Measurements from ENCODE around the gene RAPGEF3.

GRCh38 chr12:47733142-47733541 lies 25.5 kb downstream of the RAPGEF3 start:
- TF ChIP-seq ZNF274 (IDR thresholded peaks at IDR 0.05; ENCODE audit: low read depth, low read length): no peak
- TF ChIP-seq SUZ12 (IDR thresholded peaks at IDR 0.05; ENCODE audit: extremely low read depth, insufficient read depth, insufficient read length): no peak
